Dendritic cell treated with granulocyte-macrophage colony-stimulating factor and Interleukin-4, amounts not matched to agents 40 ng/mL and 50 ng/mL, for 4 days (primary cell): Measurements from ENCODE around the gene AGTR2.
"Not testable (repeated sequence)": the region's sequence is repeated elsewhere in the genome, so short reads cannot be mapped to it uniquely, and the experiment has no call there.

ENCODE experiments used
- H3K27ac Mint-ChIP-seq: one replicate; pipeline ENCODE4 v1.8.0; 2022; ENCODE audit warnings: mild to moderate bottlenecking, mixed read lengths
- H3K27me3 Mint-ChIP-seq: one replicate; pipeline ENCODE4 v1.8.0; 2022; ENCODE audit warnings: mild to moderate bottlenecking, mixed read lengths
- H3K36me3 Mint-ChIP-seq: one replicate; pipeline ENCODE4 v1.8.0; 2022; ENCODE audit warnings: low read depth, mixed read lengths
- H3K4me1 Mint-ChIP-seq: one replicate; pipeline ENCODE4 v1.8.0; 2022; ENCODE audit warnings: low read depth, mixed read lengths
- H3K4me3 Mint-ChIP-seq: one replicate; pipeline ENCODE4 v1.8.0; 2022; ENCODE audit warnings: mild to moderate bottlenecking, moderate library complexity, mixed read lengths
- H3K9me3 Mint-ChIP-seq: one replicate; pipeline ENCODE4 v1.8.0; 2022; ENCODE audit warnings: mixed read lengths
- intact Hi-C: fragments of 100-400 bp; cut with micrococcal nuclease; formaldehyde crosslinking; loops from one replicate; pipeline ENCODE4 v1.15.0; 2022

Gene AGTR2

GRCh38 chrX:116170511-116170910, at the start of gene AGTR2:
TSS of gene AGTR2 (plus strand) at chrX:116170744. CDS start at chrX:116172281, 1,537 bp downstream.
- no peaks in the 10 kb centered on the region for H3K9me3 Mint-ChIP-seq
- intact Hi-C loops: no loop called here
- H3K27me3 Mint-ChIP-seq: no peaks in the 10 kb centered on the region

GRCh38 chrX:116135277-116135676, 35.3 kb upstream of the AGTR2 start:
- H3K4me1 Mint-ChIP-seq: no peaks in the 10 kb centered on the region
- no peak overlapping the region for H3K27ac Mint-ChIP-seq
- H3K9me3 Mint-ChIP-seq: no peaks in the 10 kb centered on the region
- no peaks in the 10 kb centered on the region for H3K27me3 Mint-ChIP-seq
- intact Hi-C loops: no loop called here
- H3K4me3 Mint-ChIP-seq: no peak overlapping the region
- no peaks in the 10 kb centered on the region for H3K36me3 Mint-ChIP-seq

More at GRCh38 chrX:116170511-116170910, at the start of gene AGTR2:
- H3K4me3 Mint-ChIP-seq: no peak within 1 kb of the TSS
- H3K27ac Mint-ChIP-seq: no peak within 1 kb of the TSS
- H3K4me1 Mint-ChIP-seq: no peaks in the 10 kb centered on the region
- H3K36me3 Mint-ChIP-seq: no peaks in the 10 kb centered on the region

- H3K9me3 Mint-ChIP-seq, H3K4me1 Mint-ChIP-seq, H3K36me3 Mint-ChIP-seq, H3K4me3 Mint-ChIP-seq, H3K27me3 Mint-ChIP-seq, intact Hi-C loops, H3K27ac Mint-ChIP-seq: not testable (repeated sequence)
These were observed 29.3 kb upstream of the AGTR2 start for GRCh38 chrX:116141270-116141669.

GRCh38 chrX:116142976-116143375, 27.6 kb upstream of the AGTR2 start:
- no peak overlapping the region for H3K4me3 Mint-ChIP-seq
- H3K27me3 Mint-ChIP-seq: no peaks in the 10 kb centered on the region
- H3K27ac Mint-ChIP-seq: no peak overlapping the region
- intact Hi-C loops: no loop called here
- no peaks in the 10 kb centered on the region for H3K36me3 Mint-ChIP-seq
- H3K9me3 Mint-ChIP-seq: no peaks in the 10 kb centered on the region
- no peaks in the 10 kb centered on the region for H3K4me1 Mint-ChIP-seq

GRCh38 chrX:116172976-116173375, 2.4 kb downstream of the AGTR2 start:
- H3K9me3 Mint-ChIP-seq: no peaks in the 10 kb centered on the region
- H3K36me3 Mint-ChIP-seq: no peaks in the 10 kb centered on the region
- intact Hi-C loops: no loop called here

GRCh38 chrX:116181300-116181699, 10.8 kb downstream of the AGTR2 start:
- Mint-ChIP-seq H3K9me3 (no peaks in the 10 kb centered on the region), H3K36me3 (no peaks in the 10 kb centered on the region), H3K27me3 (no peaks in the 10 kb centered on the region), H3K4me3 (no peak overlapping the region), H3K27ac (no peak overlapping the region), H3K4me1 (no peaks in the 10 kb centered on the region)
- intact Hi-C loops: no loop called here

More at GRCh38 chrX:116172976-116173375, 2.4 kb downstream of the AGTR2 start:
- Mint-ChIP-seq H3K4me1 (no peaks in the 10 kb centered on the region), H3K27ac (no peak overlapping the region), H3K27me3 (no peaks in the 10 kb centered on the region), H3K4me3 (no peak overlapping the region)

GRCh38 chrX:116185163-116185562, 14.6 kb downstream of the AGTR2 start:
- H3K27me3 Mint-ChIP-seq: no peaks in the 10 kb centered on the region
- no peaks in the 10 kb centered on the region for H3K4me1 Mint-ChIP-seq
- no peak overlapping the region for H3K27ac Mint-ChIP-seq
- H3K4me3 Mint-ChIP-seq: no peak overlapping the region
- no peaks in the 10 kb centered on the region for H3K36me3 Mint-ChIP-seq
- intact Hi-C loops: no loop called here
- H3K9me3 Mint-ChIP-seq: peaks cover 6% of the 10 kb centered on the region

- Mint-ChIP-seq H3K4me1 (no peaks in the 10 kb centered on the region), H3K9me3 (no peaks in the 10 kb centered on the region), H3K27ac (no peak overlapping the region), H3K4me3 (no peak overlapping the region), H3K27me3 (no peaks in the 10 kb centered on the region), H3K36me3 (no peaks in the 10 kb centered on the region)
- intact Hi-C loops: no loop called here
These were observed 24.1 kb downstream of the AGTR2 start for GRCh38 chrX:116194649-116195048.

GRCh38 chrX:116198235-116198634, 27.7 kb downstream of the AGTR2 start:
- Mint-ChIP-seq H3K4me3 (no peak overlapping the region), H3K4me1 (no peaks in the 10 kb centered on the region), H3K9me3 (no peaks in the 10 kb centered on the region), H3K27ac (no peak overlapping the region), H3K36me3 (no peaks in the 10 kb centered on the region), H3K27me3 (no peaks in the 10 kb centered on the region)
- intact Hi-C loops: no loop called here

- no peak overlapping the region for H3K27ac Mint-ChIP-seq
- H3K36me3 Mint-ChIP-seq: no peaks in the 10 kb centered on the region
- no peaks in the 10 kb centered on the region for H3K27me3 Mint-ChIP-seq
- H3K9me3 Mint-ChIP-seq: no peaks in the 10 kb centered on the region
- no peak overlapping the region for H3K4me3 Mint-ChIP-seq
- intact Hi-C loops: no loop called here
- H3K4me1 Mint-ChIP-seq: no peaks in the 10 kb centered on the region
These were observed 28.3 kb downstream of the AGTR2 start for GRCh38 chrX:116198810-116199209.

- Mint-ChIP-seq H3K4me1 (no peaks in the 10 kb centered on the region), H3K27ac (no peak overlapping the region), H3K4me3 (no peak overlapping the region), H3K36me3 (no peaks in the 10 kb centered on the region), H3K9me3 (no peaks in the 10 kb centered on the region), H3K27me3 (no peaks in the 10 kb centered on the region)
- intact Hi-C loops: no loop called here
These were observed 34.4 kb downstream of the AGTR2 start for GRCh38 chrX:116204932-116205331.

- no peak overlapping the region for H3K27ac Mint-ChIP-seq
- no peaks in the 10 kb centered on the region for H3K36me3 Mint-ChIP-seq
- intact Hi-C loops: no loop called here
- H3K9me3 Mint-ChIP-seq: peaks cover 8% of the 10 kb centered on the region
- no peak overlapping the region for H3K4me3 Mint-ChIP-seq
- H3K27me3 Mint-ChIP-seq: no peaks in the 10 kb centered on the region
- no peaks in the 10 kb centered on the region for H3K4me1 Mint-ChIP-seq
These were observed 42.7 kb downstream of the AGTR2 start for GRCh38 chrX:116213262-116213661.

- intact Hi-C loops, H3K27ac Mint-ChIP-seq, H3K4me1 Mint-ChIP-seq, H3K36me3 Mint-ChIP-seq, H3K27me3 Mint-ChIP-seq, H3K4me3 Mint-ChIP-seq, H3K9me3 Mint-ChIP-seq: not testable (repeated sequence)
These were observed 46.5 kb downstream of the AGTR2 start for GRCh38 chrX:116217080-116217479.
